ENCODE data around the gene FBXL14. TPM values are rescaled to one million over a fixed set of nuclear protein-coding genes. Genes with fewer than 3 reads are reported as not detected.

The FBXL14 gene
- total RNA-seq, 1 experiment from 2014 or later, result 19.3 TPM

GRCh38 chr12:1529228-1529861 is 65.0 kb downstream of the FBXL14 start:
- TF ChIP-seq EZH2 (IDR thresholded peaks at IDR 0.05; ENCODE audit: borderline replicate concordance, low read depth, low read length, poor library complexity, severe bottlenecking), result no peak
- TF ChIP-seq, protein P1, sequence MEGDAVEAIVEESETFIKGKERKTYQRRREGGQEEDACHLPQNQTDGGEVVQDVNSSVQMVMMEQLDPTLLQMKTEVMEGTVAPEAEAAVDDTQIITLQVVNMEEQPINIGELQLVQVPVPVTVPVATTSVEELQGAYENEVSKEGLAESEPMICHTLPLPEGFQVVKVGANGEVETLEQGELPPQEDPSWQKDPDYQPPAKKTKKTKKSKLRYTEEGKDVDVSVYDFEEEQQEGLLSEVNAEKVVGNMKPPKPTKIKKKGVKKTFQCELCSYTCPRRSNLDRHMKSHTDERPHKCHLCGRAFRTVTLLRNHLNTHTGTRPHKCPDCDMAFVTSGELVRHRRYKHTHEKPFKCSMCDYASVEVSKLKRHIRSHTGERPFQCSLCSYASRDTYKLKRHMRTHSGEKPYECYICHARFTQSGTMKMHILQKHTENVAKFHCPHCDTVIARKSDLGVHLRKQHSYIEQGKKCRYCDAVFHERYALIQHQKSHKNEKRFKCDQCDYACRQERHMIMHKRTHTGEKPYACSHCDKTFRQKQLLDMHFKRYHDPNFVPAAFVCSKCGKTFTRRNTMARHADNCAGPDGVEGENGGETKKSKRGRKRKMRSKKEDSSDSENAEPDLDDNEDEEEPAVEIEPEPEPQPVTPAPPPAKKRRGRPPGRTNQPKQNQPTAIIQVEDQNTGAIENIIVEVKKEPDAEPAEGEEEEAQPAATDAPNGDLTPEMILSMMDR (conservative IDR thresholded peaks at IDR 0.05; ENCODE audit: low read depth, low read length), result no peak
- Histone ChIP-seq H3K4me3 (ENCODE audit: low read depth, low read length, poor library complexity, severe bottlenecking) (peak overlapping the region; percentile 50), H3K27ac (ENCODE audit: low read depth, low read length, poor library complexity, severe bottlenecking) (no peak overlapping the region), H3K4me1 (ENCODE audit: insufficient read depth, low read length, poor library complexity, severe bottlenecking) (peaks cover 10% of the 10 kb centered on the region), H3K36me3 (ENCODE audit: insufficient read depth, low read length, poor library complexity, severe bottlenecking) (no peaks in the 10 kb centered on the region), H3K9me3 (ENCODE audit: low read depth, low read length, poor library complexity, severe bottlenecking) (no peaks in the 10 kb centered on the region), H3K27me3 (replicated peaks; ENCODE audit: insufficient read depth, low read depth, low read length, poor library complexity) (peaks cover 34% of the 10 kb centered on the region)
- intact Hi-C loops (cut with micrococcal nuclease; ENCODE audit: unreplicated experiment), result no loop called here
- no peak for DNase-seq (ENCODE audit: low spot score)
- ChIA-PET POLR2A (ENCODE audit: low non-redundant PET) (no interaction called here), CTCF (interaction anchor here (0.6 kb wide), 2 partner anchors 12 to 171 kb away, joined by 4 to 6 read pairs; no protein-coding TSS in a partner anchor)
- no TSS peak for BruUV-seq (replicated peaks)

GRCh38 chr12:1528791-1529190 is 65.6 kb downstream of the FBXL14 start:
- Histone ChIP-seq H3K27ac (ENCODE audit: low read depth, low read length, poor library complexity, severe bottlenecking) (no peak overlapping the region), H3K9me3 (ENCODE audit: low read depth, low read length, poor library complexity, severe bottlenecking) (no peaks in the 10 kb centered on the region), H3K27me3 (replicated peaks; ENCODE audit: insufficient read depth, low read depth, low read length, poor library complexity) (peaks cover 34% of the 10 kb centered on the region), H3K4me1 (ENCODE audit: insufficient read depth, low read length, poor library complexity, severe bottlenecking) (peaks cover 5% of the 10 kb centered on the region), H3K4me3 (ENCODE audit: low read depth, low read length, poor library complexity, severe bottlenecking) (no peak overlapping the region), H3K36me3 (ENCODE audit: insufficient read depth, low read length, poor library complexity, severe bottlenecking) (no peaks in the 10 kb centered on the region)
- CTCF ChIA-PET, result interaction anchor here (0.6 kb wide), 2 partner anchors 13 to 171 kb away, joined by 4 to 6 read pairs; no protein-coding TSS in a partner anchor
- TF ChIP-seq, protein P1 (conservative IDR thresholded peaks at IDR 0.05; ENCODE audit: low read depth, low read length), result no peak
- TF ChIP-seq EZH2 (IDR thresholded peaks at IDR 0.05; ENCODE audit: borderline replicate concordance, low read depth, low read length, poor library complexity, severe bottlenecking), result no peak
- intact Hi-C loops (cut with micrococcal nuclease; ENCODE audit: unreplicated experiment), result no loop called here
- no TSS peak for BruUV-seq (replicated peaks)
- POLR2A ChIA-PET (ENCODE audit: low non-redundant PET), result interaction anchor here (0.7 kb wide), 1 partner anchor 426 kb away, joined by 4 read pairs; no protein-coding TSS in a partner anchor
- DNase-seq (ENCODE audit: low spot score), result no peak

DNA sequence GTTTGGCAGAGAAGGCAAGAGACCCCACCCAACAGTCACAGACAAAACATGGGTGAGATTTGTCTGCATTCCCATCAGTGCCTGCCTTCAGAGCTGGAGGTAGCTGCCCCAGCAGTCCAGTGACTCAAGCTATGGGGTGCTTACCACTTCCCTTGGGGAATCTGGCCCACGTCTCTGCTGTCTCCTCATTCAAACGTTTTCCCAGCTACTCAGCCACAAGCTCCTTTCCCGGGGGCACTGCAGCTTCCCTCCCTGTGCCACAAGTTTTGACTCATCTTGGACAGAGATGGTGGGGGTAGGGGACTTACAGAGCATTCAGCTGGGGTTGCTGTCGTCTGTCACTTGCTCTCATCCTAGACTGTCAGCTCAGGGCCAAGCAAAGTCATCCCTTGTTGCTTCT is 66.6 kb downstream of the FBXL14 start:
- Histone ChIP-seq H3K4me3 (ENCODE audit: low read depth, low read length, poor library complexity, severe bottlenecking) (no peak overlapping the region), H3K4me1 (ENCODE audit: insufficient read depth, low read length, poor library complexity, severe bottlenecking) (peaks cover 4% of the 10 kb centered on the region), H3K9me3 (ENCODE audit: low read depth, low read length, poor library complexity, severe bottlenecking) (no peaks in the 10 kb centered on the region), H3K27me3 (replicated peaks; ENCODE audit: insufficient read depth, low read depth, low read length, poor library complexity) (peaks cover 31% of the 10 kb centered on the region), H3K36me3 (ENCODE audit: insufficient read depth, low read length, poor library complexity, severe bottlenecking) (no peaks in the 10 kb centered on the region), H3K27ac (ENCODE audit: low read depth, low read length, poor library complexity, severe bottlenecking) (no peak overlapping the region)
- ChIA-PET POLR2A (ENCODE audit: low non-redundant PET) (interaction anchor here (1.2 kb wide), 1 partner anchor 30 kb away, joined by 3 read pairs; no protein-coding TSS in a partner anchor), CTCF (no interaction called here)
- TF ChIP-seq, protein P1 (conservative IDR thresholded peaks at IDR 0.05; ENCODE audit: low read depth, low read length), result no peak
- TF ChIP-seq EZH2 (IDR thresholded peaks at IDR 0.05; ENCODE audit: borderline replicate concordance, low read depth, low read length, poor library complexity, severe bottlenecking), result no peak
- intact Hi-C loops (cut with micrococcal nuclease; ENCODE audit: unreplicated experiment), result no loop called here
- no peak for DNase-seq (ENCODE audit: low spot score)
- no TSS peak for BruUV-seq (replicated peaks)
